NK-92 (cell line): Measurements from ENCODE around the gene TMEM163.

Experiments used
- DNase-seq: peaks from one replicate; lab custom pipeline; 2025; ENCODE audit not compliant: unreplicated experiment; lab: John Stamatoyannopoulos, UW

Gene TMEM163

DNA sequence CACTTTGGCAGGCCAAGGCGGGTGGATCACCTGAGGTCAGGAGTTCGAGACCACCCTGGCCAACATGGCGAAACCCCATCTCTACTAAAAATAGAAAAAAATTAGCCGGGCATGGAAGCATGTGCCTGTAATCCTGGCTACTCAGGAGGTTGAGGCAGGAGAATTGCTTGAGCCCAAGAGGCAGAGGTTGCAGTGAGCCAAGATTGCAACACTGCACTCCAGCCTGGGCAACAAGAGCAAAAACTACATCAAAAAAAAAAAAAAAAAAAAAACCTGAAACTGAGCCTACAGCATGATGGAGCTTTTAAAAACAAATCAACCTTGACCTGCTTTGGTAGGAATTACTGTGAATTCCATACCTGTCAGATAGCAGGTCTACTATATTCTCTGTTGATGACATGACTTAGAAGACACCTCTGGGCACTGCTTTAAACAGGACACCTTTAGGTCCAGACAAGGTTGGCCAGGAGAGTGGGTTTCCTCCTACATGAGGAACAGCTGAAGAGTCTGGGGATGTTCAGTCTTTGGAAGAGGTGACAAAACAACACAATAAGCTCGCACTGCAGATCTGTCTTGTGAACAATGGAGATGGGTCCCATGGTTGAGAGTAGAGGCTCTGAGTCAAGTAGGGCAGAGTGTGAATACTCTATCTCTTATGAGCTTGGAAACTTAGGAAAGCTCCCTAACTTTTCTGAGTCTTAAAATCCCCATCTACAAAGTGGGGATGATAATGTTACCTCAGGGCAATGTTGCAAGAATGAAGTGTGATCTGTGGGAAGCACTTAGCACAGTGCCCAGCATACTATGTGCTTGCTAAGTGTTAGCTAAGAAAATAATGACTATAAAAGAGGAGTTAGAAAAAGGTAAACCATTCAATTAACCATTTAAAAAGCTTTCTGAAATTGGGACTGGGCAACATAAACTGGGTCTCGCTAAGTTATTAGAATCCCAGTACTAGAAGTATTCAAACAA lies 25.2 kb downstream of the TMEM163 start:
- no peak for DNase-seq

DNA sequence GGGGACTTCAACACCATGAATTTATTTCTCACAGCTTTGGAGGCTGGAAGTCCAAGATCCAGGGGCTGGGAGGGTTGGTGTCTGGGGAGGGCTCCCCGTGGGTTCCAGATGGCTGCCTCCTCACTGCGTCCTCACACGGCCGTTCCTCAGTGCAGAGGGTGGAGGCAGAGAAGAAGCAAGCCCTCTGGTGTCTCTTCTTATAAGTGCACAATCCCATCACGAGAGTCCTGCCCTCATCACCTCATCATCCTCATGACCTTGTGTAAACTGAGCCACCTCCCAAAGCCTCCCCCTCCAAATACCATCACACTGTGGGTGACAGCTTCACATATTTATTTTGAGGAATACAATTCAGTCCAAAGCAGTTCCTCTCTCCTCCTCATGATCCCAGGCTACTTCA lies 26.3 kb downstream of the TMEM163 start:
- DNase-seq, result no peak

DNA sequence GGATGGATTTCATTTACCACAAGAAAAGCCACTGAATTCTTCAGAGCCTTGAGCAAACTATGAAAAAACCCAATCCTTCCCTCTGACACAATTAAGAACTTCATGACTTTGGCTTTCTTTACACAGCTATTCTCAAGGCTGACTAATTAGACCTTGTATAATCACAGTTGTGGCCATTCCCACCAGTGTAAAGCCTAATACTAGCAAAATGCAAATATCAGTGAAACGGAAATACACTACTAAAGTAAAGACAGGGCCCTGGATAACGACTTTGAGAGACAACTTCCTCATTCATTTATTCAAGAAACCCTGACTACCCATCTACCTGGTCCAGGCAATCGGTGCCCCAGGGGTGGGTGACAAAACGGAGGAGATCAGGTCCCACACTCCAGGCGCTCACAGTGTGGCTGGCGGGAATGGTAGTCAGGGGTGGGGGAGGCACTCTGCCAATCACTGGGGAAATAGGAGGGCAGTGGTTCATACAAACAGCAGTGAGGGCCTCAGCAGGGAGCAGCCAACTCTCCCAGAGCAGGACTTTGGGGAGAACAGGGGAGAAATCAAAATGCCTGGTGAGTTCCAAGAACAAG lies 28.1 kb downstream of the TMEM163 start:
- DNase-seq, result no peak

DNA sequence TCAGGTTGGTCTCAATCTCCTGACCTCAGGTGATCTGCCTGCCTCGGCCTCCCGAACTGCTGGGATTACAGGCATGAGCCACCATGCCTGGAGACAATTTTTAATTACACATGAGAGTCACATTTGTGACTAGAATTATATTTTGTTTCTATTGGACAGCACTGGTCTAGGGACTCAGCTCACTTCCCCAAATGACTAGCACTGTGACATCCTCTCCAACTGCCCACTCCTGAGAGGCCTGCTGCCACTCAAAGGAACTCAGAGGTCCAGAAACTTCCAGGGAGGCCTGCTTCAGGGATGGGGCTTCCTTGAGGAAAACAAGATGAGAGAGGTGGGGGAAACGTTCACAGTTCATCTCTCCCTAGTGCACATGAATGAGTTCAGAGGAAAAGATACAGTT lies 29.5 kb downstream of the TMEM163 start:
- no peak for DNase-seq

DNA sequence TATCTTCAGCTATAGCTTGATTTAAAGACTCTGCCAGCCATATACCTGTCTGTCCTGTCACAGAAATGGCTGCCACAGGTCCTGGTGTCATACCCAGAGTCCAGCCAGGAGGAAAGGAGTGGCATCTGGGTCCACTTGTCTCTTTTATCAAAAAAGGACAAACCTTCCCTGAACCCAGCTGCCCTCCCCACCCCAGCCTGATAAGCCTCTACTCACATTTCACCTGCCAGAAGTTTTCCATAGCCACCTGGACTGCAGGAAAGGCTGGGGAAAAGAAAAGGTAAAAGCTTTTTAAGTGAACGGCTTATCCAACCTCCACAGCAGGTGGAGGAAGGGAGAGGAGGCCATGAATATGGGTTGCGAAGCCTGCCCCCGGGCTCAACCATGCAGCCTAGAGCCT lies 32.8 kb downstream of the TMEM163 start:
- no peak for DNase-seq

DNA sequence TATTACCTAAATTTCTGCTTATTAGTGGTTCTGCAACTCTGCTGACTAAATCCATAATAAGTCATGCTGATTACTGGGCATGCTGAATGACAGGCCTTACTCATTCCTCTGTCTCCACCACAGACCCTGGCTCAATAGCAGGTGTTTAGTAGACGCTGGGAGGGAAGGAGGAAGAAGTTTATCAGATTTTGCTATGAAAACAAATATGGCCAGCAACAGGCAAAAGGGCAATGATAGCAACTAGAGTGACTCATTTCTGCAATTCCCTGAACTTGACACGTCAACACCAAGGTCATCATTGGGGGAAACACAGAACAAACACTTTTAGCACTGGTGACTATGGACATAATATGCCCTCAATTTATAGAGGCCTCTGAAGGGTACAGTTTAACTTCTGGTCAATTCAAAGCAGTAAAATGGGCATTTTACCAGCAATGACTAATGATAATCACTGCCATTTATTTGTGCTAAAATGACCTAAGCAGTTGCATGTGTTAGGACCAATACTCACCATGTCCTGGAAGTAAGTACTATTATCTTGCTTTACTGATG lies 35.2 kb downstream of the TMEM163 start:
- no peak for DNase-seq

DNA sequence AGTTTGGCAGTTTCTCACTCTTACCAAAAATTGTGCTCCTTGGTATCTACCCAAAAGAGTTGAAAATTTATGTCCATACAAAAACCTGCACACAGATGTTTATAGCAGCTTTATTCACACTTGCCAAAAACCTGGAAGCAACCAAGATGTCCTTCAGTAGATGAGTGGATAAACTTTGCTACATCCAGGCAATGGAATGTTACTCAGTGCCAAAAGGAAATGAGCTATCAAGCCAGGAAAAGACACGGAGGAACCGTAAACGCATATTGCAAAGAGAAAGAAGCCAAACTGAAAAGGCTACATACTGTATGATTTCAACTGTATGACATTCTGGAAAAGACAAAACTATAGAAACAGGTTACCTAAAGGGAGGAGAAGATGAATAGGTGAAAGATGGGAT lies 36.1 kb downstream of the TMEM163 start:
- DNase-seq, result no peak

DNA sequence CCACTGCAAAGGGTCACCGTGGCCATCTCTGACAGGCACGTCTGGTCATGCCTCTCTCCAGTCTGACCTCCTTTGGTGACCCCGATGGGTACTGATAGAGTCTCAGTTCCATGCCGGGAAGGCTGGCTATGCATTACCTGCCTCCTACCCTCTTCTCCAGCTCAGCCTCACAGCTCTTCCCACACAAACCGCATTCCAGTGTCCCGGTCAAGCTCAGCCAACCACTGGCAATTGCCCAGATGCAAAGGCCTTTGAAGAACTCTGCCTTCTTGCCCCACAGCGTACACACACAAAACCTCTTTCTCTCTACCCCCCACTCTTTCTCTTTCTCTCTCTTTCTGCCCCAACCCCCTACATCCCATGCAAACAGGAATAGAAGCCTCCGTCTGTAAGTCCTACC lies 37.6 kb downstream of the TMEM163 start:
- DNase-seq, result no peak

DNA sequence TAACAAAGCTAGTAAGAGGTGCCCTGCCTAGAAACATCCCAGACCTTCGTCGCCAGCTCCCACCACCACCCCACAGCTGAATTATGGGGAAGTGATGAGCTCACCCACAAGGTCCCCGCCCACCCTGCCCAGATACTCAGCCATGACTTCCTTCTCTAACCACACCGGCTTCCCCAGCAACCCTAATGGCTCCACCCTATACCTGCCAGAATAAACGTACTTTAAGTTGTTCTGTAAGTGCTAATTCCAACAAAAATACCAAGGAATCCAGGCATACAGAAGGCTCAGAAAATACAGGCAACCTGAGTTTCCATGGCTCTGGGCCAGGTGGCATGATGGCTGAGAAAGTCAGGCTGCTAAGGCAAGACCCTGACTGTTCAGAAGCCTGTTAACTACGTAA lies 39.1 kb downstream of the TMEM163 start:
- DNase-seq, result no peak

DNA sequence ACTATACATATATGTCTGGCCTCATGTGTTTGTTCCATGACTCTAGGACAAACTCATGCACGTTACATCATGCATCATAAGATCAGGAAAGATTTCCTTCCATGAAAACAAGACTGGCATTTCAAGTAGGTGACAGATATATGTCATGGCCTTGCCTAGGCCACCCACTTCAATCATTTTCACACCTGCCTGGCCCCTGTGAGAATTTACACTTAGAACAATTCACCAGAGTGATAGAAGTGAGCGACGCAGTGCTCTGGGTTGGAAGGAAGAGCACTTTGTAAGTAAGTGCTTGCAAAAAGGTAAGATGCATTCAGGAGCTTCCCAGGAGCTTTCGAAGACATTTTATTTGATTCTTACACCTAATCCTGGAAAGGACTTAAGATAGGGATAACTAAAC lies 39.5 kb downstream of the TMEM163 start:
- no peak for DNase-seq

DNA sequence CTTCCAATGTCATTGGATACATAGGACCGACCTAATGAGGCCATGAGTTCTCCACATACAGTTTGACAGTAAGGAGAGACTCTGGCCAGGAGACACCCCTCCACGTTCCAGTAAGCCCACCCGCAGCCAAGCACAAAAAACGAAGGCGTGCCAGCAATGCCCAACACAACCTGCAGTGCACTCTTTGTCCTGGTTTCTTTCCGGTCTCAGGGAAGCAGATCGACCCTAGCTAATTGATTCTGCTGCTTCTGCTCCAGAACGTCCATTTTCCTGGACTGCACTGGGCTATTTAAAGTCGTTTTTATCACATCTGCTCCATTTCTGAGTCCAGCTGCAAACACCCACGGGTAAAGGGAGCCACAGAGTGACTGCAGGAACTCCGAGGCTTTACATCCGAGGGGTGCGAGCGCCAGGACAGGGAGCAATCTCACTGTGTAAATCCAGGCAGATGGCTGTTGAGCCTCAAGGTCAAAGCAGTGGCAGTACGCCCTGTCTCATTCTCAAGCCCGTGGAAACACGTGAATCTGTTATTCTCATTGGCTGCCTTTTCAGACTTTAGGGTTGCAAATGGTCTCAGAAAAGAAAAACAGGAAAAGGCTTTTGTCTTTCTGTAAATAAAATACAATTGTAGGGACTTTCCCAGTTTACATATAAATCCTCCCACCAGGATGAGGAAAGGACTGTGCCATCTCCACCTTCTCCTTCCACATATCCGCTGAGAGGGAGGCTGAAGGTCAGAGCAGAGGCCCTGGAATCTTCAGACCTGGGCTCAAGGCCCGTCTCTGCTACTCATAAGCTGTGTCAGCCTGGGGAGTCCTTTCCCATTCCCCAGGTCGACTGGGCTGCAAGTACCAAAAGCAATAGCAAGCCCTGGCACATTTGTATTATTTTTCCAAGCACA lies 40.7 kb downstream of the TMEM163 start:
- DNase-seq, result no peak

DNA sequence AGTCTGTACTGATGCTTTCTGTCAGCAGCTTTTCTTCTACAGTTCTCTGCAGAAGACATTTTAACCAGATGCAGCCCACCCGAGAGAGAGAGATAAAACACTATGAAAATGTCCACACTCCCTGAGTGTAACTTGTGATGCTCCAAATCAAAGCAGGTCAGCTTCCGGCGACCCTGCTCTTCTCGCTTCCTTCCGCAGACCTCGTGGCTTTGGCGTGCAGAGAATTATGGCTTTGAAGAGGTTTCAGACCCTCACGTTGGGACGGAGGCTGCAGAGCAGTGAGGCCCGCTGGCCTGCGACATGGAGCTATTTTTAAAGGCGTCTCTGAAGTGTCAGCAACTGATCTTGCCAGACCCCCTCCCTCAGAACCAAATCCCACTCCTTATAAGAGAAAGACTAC lies 41.8 kb downstream of the TMEM163 start:
- no peak for DNase-seq

DNA sequence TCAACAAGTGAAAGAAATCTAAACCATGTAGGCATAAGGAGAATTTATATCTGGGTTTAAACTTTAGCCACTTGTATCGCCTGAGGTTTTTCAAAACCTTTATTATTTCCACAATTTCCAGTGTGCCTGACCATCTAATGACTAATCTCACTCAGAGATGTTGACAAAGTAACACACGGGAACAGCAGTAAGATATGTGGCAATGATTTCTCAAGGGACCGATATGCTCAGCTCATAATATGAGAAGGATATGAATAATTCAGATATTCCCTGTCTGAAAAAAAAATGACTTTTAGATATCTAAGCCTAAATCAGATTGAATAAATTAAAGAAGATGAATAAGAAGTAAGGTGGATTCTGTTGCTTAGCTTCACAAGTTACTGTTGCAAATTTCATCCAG lies 43.5 kb downstream of the TMEM163 start:
- DNase-seq, result no peak

DNA sequence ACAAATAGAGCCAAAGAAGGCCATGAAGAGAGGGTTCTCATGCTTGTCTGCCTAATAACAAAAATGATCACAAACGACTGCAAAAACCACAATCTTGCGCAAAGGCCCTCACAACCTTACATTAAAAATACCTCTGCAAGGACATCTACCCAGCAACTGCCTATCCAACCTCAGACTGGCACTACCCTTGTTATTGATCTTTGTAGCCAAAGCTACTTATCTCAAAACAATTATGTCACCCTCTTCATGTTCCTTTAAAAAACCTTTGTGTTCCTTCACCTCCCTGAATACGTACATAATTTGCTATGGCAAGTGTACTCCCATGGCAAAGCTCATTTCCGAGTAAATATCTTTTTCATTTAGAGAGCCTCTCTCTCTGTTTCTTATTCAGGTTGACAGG lies 44.1 kb downstream of the TMEM163 start:
- DNase-seq, result no peak

DNA sequence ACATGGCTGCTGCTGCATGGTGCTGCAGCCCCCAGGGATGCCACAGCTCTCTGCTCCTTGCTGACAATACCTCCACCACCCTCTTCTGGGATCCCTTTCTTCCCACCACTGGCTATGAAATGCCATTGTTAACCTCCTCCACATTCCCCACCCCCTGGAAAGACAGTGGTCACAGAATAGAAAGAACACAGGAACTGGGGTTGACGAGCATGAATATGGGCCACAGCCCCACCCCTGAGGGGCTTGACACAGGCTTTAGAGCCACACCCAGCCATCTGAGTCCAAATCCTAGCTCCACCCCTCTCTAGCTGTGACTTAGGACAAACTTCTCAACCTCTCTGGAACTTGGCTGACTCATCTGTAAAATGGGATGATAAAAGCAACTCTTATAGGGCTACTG lies 47.3 kb downstream of the TMEM163 start:
- no peak for DNase-seq

DNA sequence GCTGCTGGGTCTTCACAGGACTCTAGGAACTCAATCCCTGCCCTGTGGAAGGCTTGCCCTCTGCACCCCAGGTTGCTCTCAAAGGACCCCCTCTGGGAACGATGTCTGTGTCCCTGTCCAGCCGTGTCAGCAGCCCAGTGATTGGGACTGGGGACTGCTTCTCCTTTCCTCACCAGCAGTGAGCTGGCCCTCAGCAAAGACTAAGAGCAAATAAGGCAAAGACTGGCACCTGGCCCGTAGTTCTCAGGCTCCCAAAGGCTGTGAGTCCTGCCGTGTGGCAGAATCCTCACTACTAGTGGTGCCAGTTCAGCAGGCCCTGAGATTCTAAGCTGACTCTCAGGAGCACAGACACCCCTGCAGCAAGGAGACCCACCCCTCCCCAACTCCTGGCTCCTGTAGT lies 47.8 kb downstream of the TMEM163 start:
- DNase-seq, result no peak

DNA sequence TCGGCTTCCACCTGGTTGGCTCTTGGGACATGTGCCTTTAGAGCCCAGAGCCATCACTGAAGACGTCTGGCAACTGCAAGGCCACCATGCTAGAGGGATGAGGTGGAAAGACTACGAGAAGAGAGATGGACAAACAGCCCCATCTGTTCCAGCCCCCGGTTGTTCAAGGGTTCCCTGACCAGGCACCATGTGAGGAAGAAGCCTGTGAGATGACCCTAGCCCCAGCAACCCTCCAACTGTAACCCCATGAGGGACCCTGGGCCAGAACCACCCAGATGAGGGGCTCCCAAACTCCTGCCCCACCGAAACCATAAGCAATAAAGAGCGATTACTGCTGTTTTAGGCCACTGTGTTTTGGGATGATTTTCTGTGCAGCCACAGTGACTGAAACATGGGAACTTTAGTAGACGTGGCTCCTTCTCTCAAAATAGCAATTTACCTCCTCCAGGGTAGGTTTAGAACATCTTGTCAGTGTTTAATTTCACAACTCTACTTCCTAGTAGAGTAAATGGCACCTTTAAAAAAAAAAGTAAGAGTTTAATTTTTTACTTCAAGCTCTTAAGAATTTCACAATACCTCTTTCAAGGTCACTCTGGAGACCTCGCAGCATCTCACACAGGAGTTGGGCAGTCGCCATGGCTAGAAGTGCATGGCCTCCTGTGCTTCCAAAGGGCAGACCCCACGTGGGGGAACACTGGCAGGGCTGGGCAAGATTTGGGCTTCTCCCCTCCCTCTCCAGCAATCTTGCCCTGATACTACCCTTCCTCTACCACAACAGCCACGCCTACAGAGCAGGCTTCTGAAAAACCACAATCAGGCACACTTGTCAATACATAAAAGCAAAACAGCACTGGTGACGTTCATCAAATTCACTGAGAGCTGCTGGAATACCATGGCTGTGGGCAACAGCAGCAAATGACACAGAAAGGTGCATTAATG lies 48.8 kb downstream of the TMEM163 start:
- DNase-seq, result no peak

DNA sequence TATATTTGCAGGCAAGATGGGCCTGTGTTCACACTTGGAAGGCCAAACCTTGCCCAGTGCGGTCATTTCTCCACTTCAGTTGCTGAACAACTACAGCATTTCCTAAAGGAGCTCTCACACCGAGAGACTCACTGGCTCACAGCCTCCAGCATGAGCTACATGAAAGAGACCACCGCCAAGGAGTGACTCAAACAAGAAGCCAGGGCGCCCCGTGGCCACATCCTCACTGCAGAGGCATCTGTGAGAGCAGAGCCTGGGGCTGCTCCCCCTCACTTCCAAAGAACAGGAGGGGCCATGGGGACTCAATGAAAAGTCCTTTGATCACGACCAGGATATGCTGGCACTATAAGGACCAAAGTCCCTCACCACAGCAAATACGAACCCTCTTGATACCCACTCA lies 50.0 kb downstream of the TMEM163 start:
- no peak for DNase-seq

DNA sequence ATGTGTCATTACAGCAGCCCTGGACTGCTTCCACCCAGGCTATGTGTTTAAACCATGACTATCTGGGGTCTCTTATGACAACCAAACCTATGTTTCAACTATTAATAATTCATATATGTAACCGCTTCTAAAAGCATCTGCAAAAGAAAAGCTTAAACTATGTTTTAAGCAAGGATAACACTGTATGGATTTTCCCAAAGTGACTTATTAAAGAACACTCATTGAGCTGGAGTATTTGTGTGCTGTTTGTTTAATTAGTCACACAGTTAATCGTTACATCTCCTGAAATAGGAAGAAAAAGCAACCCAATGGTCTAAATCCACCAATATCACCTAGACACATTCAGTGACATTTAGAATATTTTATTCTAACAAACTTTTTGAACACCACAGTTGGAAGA lies 51.3 kb downstream of the TMEM163 start:
- DNase-seq, result no peak

DNA sequence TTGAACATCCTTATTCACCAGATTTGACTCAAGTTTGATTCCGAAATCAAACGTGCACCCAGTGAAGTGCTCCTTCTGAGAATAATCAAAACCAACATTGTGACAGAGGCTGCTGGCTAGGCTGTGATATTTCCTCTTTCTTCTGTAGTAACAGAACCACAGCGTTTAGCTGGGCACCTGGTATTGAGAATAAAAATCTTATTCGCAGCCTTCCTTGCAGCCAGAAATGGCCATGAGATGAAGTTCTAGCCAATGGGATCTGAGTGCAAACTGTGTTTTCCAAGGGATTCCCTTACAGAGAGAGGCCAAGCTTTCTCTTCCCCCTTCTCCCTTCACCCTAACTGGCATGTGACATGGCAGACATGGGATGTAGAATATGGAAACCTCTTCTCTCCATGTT lies 51.7 kb downstream of the TMEM163 start:
- no peak for DNase-seq
